HEK293 (cell line): ENCODE data around the gene STEAP4.

Experiments
- CTCF ChIP-seq: fragments of 450-650 bp; formaldehyde crosslinking; IDR thresholded peaks from 2 replicates; pipeline ENCODE4 v1.5.1; 2016; ENCODE audit warnings: missing biosample characterization, missing genetic modification characterization
- GFI1B ChIP-seq: fragments of 450-650 bp; formaldehyde crosslinking; IDR thresholded peaks from 2 replicates; pipeline ENCODE4 v1.5.1; 2016; ENCODE audit warnings: missing biosample characterization, missing genetic modification characterization
- MEIS1 ChIP-seq: sonication (generic); formaldehyde crosslinking; IDR thresholded peaks from 2 replicates; pipeline ENCODE4 v1.8.1; 2022; ENCODE audit warnings: missing genetic modification reagents, mild to moderate bottlenecking, borderline replicate concordance
- YY1 ChIP-seq: fragments of 450-650 bp; formaldehyde crosslinking; IDR thresholded peaks from 2 replicates; pipeline ENCODE4 v1.5.1; 2018; ENCODE audit warnings: missing biosample characterization, missing genetic modification characterization
- ZBTB8A ChIP-seq: fragments of 450-650 bp; formaldehyde crosslinking; IDR thresholded peaks from 2 replicates; pipeline ENCODE4 v1.5.1; 2016; ENCODE audit warnings: missing biosample characterization, missing genetic modification characterization
- ZNF23 ChIP-seq: fragments of 450-650 bp; formaldehyde crosslinking; IDR thresholded peaks from 2 replicates; pipeline ENCODE4 v1.5.1; 2016; ENCODE audit warnings: missing biosample characterization, missing genetic modification characterization, borderline replicate concordance
- ZNF518A ChIP-seq: fragments of 450-650 bp; formaldehyde crosslinking; conservative IDR thresholded peaks from 2 replicates; pipeline ENCODE4 v1.5.1; 2016; ENCODE audit warnings: low read depth, missing biosample characterization, missing genetic modification characterization
- ZNF639 ChIP-seq: fragments of 450-650 bp; formaldehyde crosslinking; IDR thresholded peaks from 2 replicates; pipeline ENCODE4 v1.5.1; 2016; ENCODE audit warnings: missing biosample characterization, missing genetic modification characterization
- ZNF792 ChIP-seq: fragments of 450-650 bp; formaldehyde crosslinking; IDR thresholded peaks from 2 replicates; pipeline ENCODE4 v1.5.1; 2016; ENCODE audit warnings: missing biosample characterization, missing genetic modification characterization

- no peak for TF ChIP-seq CTCF (tag by site-specific recombination)
- TF ChIP-seq ZNF518A (tag by site-specific recombination) = no peak
- no peak for TF ChIP-seq ZNF23
- no peak for TF ChIP-seq ZBTB8A (tag by site-specific recombination)
- TF ChIP-seq YY1 (tag by site-specific recombination) = no peak
- TF ChIP-seq ZNF639 = no peak
- no peak for TF ChIP-seq MEIS1 (CRISPR knock-in tag)
- no peak for TF ChIP-seq ZNF792 (tag by site-specific recombination)
- no peak for TF ChIP-seq GFI1B (tag by site-specific recombination)
Measured at GRCh38 chr7:88312061-88312663, 5.5 kb upstream of the STEAP4 start.
